ENCODE data around the gene PTGDS. TPM values are rescaled to one million over a fixed set of nuclear protein-coding genes. Genes with fewer than 3 reads are reported as not detected.

Gene PTGDS
- total RNA-seq, 1 donor from 2014 or later: 52.6 TPM

GRCh38 chr9:136936645-136937170, 40.6 kb upstream of the PTGDS start:
- Mint-ChIP-seq H3K9me3 (peaks cover 12% of the 10 kb centered on the region), H3K4me1 (no peaks in the 10 kb centered on the region), H3K4me3 (no peak overlapping the region), H3K27ac (no peak overlapping the region), H3K36me3 (peaks cover 40% of the 10 kb centered on the region), H3K27me3 (ENCODE audit: low read depth) (no peaks in the 10 kb centered on the region)
- DNase-seq (ENCODE audit: low spot score in 2 of 2, unreplicated experiment in 2 of 2): no peak
- TF ChIP-seq CTCF (IDR thresholded peaks at IDR 0.05; ENCODE audit: unreplicated experiment): no peak

- no peak for TF ChIP-seq CTCF (IDR thresholded peaks at IDR 0.05; ENCODE audit: unreplicated experiment)
- Mint-ChIP-seq H3K27me3 (ENCODE audit: low read depth) (no peaks in the 10 kb centered on the region), H3K27ac (no peak overlapping the region), H3K4me1 (no peaks in the 10 kb centered on the region), H3K36me3 (peaks cover 38% of the 10 kb centered on the region), H3K4me3 (no peak overlapping the region), H3K9me3 (peaks cover 7% of the 10 kb centered on the region)
- no peak for DNase-seq (ENCODE audit: low spot score in 2 of 2, unreplicated experiment in 2 of 2)
Measured at GRCh38 chr9:136937186-136938001, 39.9 kb upstream of the PTGDS start.

GRCh38 chr9:136939431-136939995, 37.8 kb upstream of the PTGDS start:
- Mint-ChIP-seq H3K4me3 (no peak overlapping the region), H3K4me1 (no peaks in the 10 kb centered on the region), H3K36me3 (peaks cover 26% of the 10 kb centered on the region), H3K9me3 (no peaks in the 10 kb centered on the region), H3K27me3 (ENCODE audit: low read depth) (no peaks in the 10 kb centered on the region), H3K27ac (no peak overlapping the region)
- TF ChIP-seq CTCF (IDR thresholded peaks at IDR 0.05; ENCODE audit: unreplicated experiment): no peak
- DNase-seq (ENCODE audit: low spot score in 2 of 2, unreplicated experiment in 2 of 2): no peak

GRCh38 chr9:136939996-136940525, 37.2 kb upstream of the PTGDS start:
- peaks cover 3% of the 10 kb centered on the region for H3K4me1 Mint-ChIP-seq
- no peak for DNase-seq (ENCODE audit: low spot score in 2 of 2, unreplicated experiment in 2 of 2)
- H3K36me3 Mint-ChIP-seq: peaks cover 26% of the 10 kb centered on the region
- no peaks in the 10 kb centered on the region for H3K27me3 Mint-ChIP-seq (ENCODE audit: low read depth)
- TF ChIP-seq CTCF (IDR thresholded peaks at IDR 0.05; ENCODE audit: unreplicated experiment): no peak
- no peak overlapping the region for H3K4me3 Mint-ChIP-seq
- H3K27ac Mint-ChIP-seq: no peak overlapping the region
- H3K9me3 Mint-ChIP-seq: no peaks in the 10 kb centered on the region

- Mint-ChIP-seq H3K9me3 (no peaks in the 10 kb centered on the region), H3K4me1 (peaks cover 3% of the 10 kb centered on the region), H3K27ac (no peak overlapping the region), H3K4me3 (no peak overlapping the region), H3K27me3 (ENCODE audit: low read depth) (no peaks in the 10 kb centered on the region), H3K36me3 (peaks cover 26% of the 10 kb centered on the region)
- no peak for TF ChIP-seq CTCF (IDR thresholded peaks at IDR 0.05; ENCODE audit: unreplicated experiment)
- DNase-seq (ENCODE audit: low spot score in 2 of 2, unreplicated experiment in 2 of 2): no peak
Measured at GRCh38 chr9:136940526-136941230, 36.6 kb upstream of the PTGDS start.

Measured in mesothelial cell of epicardium (in vitro differentiated cells).